HCT116 (cell line): ENCODE results near the gene GCLC. TPM values are rescaled to one million over a fixed set of nuclear protein-coding genes. Genes with fewer than 3 reads are reported as not detected.

Experiments
- ATAC-seq: fragments of 200-7000 bp; cut with Tn5 transposase; 2 replicates; pipeline ENCODE4 v1.9.1; 2020; ENCODE audit warnings: mild to moderate bottlenecking, moderate library complexity
- BruUV-seq: library from RNA; stranded (reverse); fragments of 400-500 nt; replicated peaks from 2 replicates; lab custom pipeline; 2021; lab: Mats Ljungman, UMichigan
- CTCF ChIA-PET: fragments of 300-600 bp; sonication (Branson Sonifier 250); formaldehyde crosslinking; loops from one replicate; lab custom pipeline; 2021; ENCODE audit warnings: antibody characterized with exemption; lab: Charles Lee
- POLR2A ChIA-PET: fragments of 300-600, 350-600 bp; sonication (Branson Sonifier 250); formaldehyde crosslinking; loops from one replicate; lab custom pipeline; 2021; ENCODE audit warnings: antibody characterized with exemption; lab: Charles Lee
- RAD21 ChIA-PET, 2 experiments: fragments of 300-600 bp; sonication (Branson Sonifier 250); formaldehyde crosslinking; loops; one replicate each; lab custom pipeline; 2023; ENCODE audit warnings: low total read pairs in 2 of 2; ENCODE audit not compliant: uncharacterized antibody in 2 of 2, unreplicated experiment in 2 of 2, low non-redundant PET in 1 of 2; lab: Charles Lee
- DNase-seq: peaks from one replicate; pipeline ENCODE4 v3.0.0-alpha.2; 2010; ENCODE audit warnings: low read depth, low spot score
- H2AFZ ChIP-seq: fragments of 200-600 bp; shearing (Covaris generic), sonication (generic); 2 replicates; pipeline ENCODE4 v1.6.1; 2017; ENCODE audit warnings: low read depth, mixed run types, mixed read lengths, antibody characterized with exemption, low read length; ENCODE audit not compliant: poor library complexity, severe bottlenecking
- H3K27ac ChIP-seq: 2 replicates; pipeline ENCODE4 v1.5.1; 2012; ENCODE audit warnings: low read depth, low read length
- H3K27me3 ChIP-seq: fragments of 200-600 bp; sonication (generic); 2 replicates; pipeline ENCODE4 v1.6.1; 2016; ENCODE audit warnings: mixed run types, low read length, mixed read lengths; ENCODE audit not compliant: insufficient read depth
- H3K36me3 ChIP-seq, 2 experiments: fragments of 200-500 bp in 1 of 2; fragments of 200-600 bp in 1 of 2; sonication (Bioruptor generic) in 1 of 2; sonication (generic) in 1 of 2; 2 replicates each; pipeline versions ENCODE4 v1.5.1 to v1.6.1; 2014 to 2016; ENCODE audit warnings: low read length in 2 of 2, inconsistent platforms in 1 of 2, mixed read lengths in 1 of 2, mixed run types in 1 of 2; ENCODE audit not compliant: insufficient read depth in 2 of 2, control insufficient read depth in 1 of 2
- H3K4me1 ChIP-seq, 2 experiments: fragments of 200-600 bp in 1 of 2; sonication (generic) in 1 of 2; 2 replicates each; pipeline versions ENCODE4 v1.5.1 to v1.6.1; 2012 to 2017; ENCODE audit warnings: low read length in 2 of 2, inconsistent platforms in 1 of 2, mild to moderate bottlenecking in 1 of 2, mixed read lengths in 1 of 2, mixed run types in 1 of 2, moderate library complexity in 1 of 2; ENCODE audit not compliant: insufficient read depth in 2 of 2, control insufficient read depth in 1 of 2
- H3K4me2 ChIP-seq: fragments of 200-600 bp; sonication (generic); 2 replicates; pipeline ENCODE4 v1.6.1; 2017; ENCODE audit warnings: mixed run types, low read length, mixed read lengths
- H3K4me3 ChIP-seq, 2 experiments: fragments of 200-600 bp in 1 of 2; sonication (generic) in 1 of 2; replicated peaks in 1 of 2; 2 replicates each; pipeline ENCODE4 v1.5.1; 2011 to 2016; ENCODE audit warnings: low read length in 2 of 2, control low read depth in 1 of 2, low read depth in 1 of 2, mild to moderate bottlenecking in 1 of 2, mixed read lengths in 1 of 2, mixed run types in 1 of 2
- H3K79me2 ChIP-seq: fragments of 200-600 bp; sonication (generic); 2 replicates; pipeline ENCODE4 v1.6.1; 2017; ENCODE audit warnings: mild to moderate bottlenecking, mixed run types, low read length, moderate library complexity, mixed read lengths; ENCODE audit not compliant: insufficient read depth
- H3K9ac ChIP-seq: fragments of 200-600 bp; sonication (generic); 2 replicates; pipeline ENCODE4 v1.6.1; 2016; ENCODE audit warnings: low read length, mixed read lengths
- H3K9me2 ChIP-seq: fragments of 200-600 bp; sonication (generic), shearing (Covaris generic); 2 replicates; pipeline ENCODE4 v1.6.1; 2017; ENCODE audit warnings: mixed run types, mild to moderate bottlenecking, moderate library complexity; ENCODE audit not compliant: insufficient read depth
- H3K9me3 ChIP-seq, 2 experiments: fragments of 200-500 bp in 1 of 2; fragments of 200-600 bp in 1 of 2; sonication (Bioruptor generic) in 1 of 2; sonication (generic) in 1 of 2; 2 replicates each; pipeline ENCODE4 v1.6.1; 2014 to 2017; ENCODE audit warnings: low read length in 2 of 2, mixed read lengths in 2 of 2, inconsistent platforms in 1 of 2, low read depth in 1 of 2, mild to moderate bottlenecking in 1 of 2, mixed run types in 1 of 2, moderate library complexity in 1 of 2; ENCODE audit not compliant: control insufficient read depth in 1 of 2, insufficient read depth in 1 of 2
- H4K20me1 ChIP-seq: fragments of 200-600 bp; sonication (generic), shearing (Covaris generic); 2 replicates; pipeline ENCODE4 v1.6.1; 2017; ENCODE audit warnings: mixed run types, mild to moderate bottlenecking, moderate library complexity; ENCODE audit not compliant: insufficient read depth
- ATF3 ChIP-seq: IDR thresholded peaks from 2 replicates; pipeline ENCODE4 v1.6.1; 2012
- CBX3 ChIP-seq: IDR thresholded peaks from 2 replicates; pipeline ENCODE4 v1.6.1; 2012; ENCODE audit warnings: low read depth
- CEBPB ChIP-seq: IDR thresholded peaks from 2 replicates; pipeline ENCODE4 v1.6.1; 2012; ENCODE audit warnings: low read depth
- CTCF ChIP-seq, 3 experiments: fragments of 200-600 bp in 1 of 3; sonication (generic) in 1 of 3; IDR thresholded peaks in 2 of 3; conservative IDR thresholded peaks in 1 of 3; 2 replicates each; pipeline ENCODE4 v1.5.1; 2012 to 2017; ENCODE audit warnings: low read depth in 2 of 3, low read length in 2 of 3, antibody characterized with exemption in 1 of 3, borderline replicate concordance in 1 of 3, control low read depth in 1 of 3, mild to moderate bottlenecking in 1 of 3, mixed read lengths in 1 of 3, mixed run types in 1 of 3, moderate library complexity in 1 of 3; ENCODE audit not compliant: insufficient read depth in 1 of 3
- EGR1 ChIP-seq: IDR thresholded peaks from 2 replicates; pipeline ENCODE4 v1.6.1; 2012; ENCODE audit warnings: low read depth
- ELF1 ChIP-seq: IDR thresholded peaks from 2 replicates; pipeline ENCODE4 v1.6.1; 2012; ENCODE audit warnings: low read depth, borderline replicate concordance
- EZH2 ChIP-seq: fragments of 200-600 bp; sonication (generic); IDR thresholded peaks from 2 replicates; pipeline ENCODE4 v1.6.1; 2017; ENCODE audit warnings: antibody characterized with exemption, mixed run types
- JUND ChIP-seq: IDR thresholded peaks from 2 replicates; pipeline ENCODE4 v1.6.1; 2012
- MAX ChIP-seq: IDR thresholded peaks from 2 replicates; pipeline ENCODE4 v1.6.1; 2012
- POLR2A ChIP-seq: IDR thresholded peaks from 2 replicates; pipeline ENCODE4 v1.7.0; 2011; ENCODE audit warnings: borderline replicate concordance; ENCODE audit not compliant: insufficient read depth, insufficient read length; ENCODE audit errors: extremely low read depth
- POLR2AphosphoS5 ChIP-seq: IDR thresholded peaks from 2 replicates; pipeline ENCODE4 v1.6.1; 2011; ENCODE audit warnings: mild to moderate bottlenecking, low read depth, low read length, moderate library complexity
- RAD21 ChIP-seq: IDR thresholded peaks from 2 replicates; pipeline ENCODE4 v1.6.1; 2012; ENCODE audit warnings: low read depth, mild to moderate bottlenecking
- REST ChIP-seq: IDR thresholded peaks from 2 replicates; pipeline ENCODE4 v1.6.1; 2012; ENCODE audit warnings: low read depth
- SIN3A ChIP-seq: IDR thresholded peaks from 2 replicates; pipeline ENCODE4 v1.6.1; 2012; ENCODE audit warnings: low read depth
- SRF ChIP-seq: IDR thresholded peaks from 2 replicates; pipeline ENCODE4 v1.6.1; 2012; ENCODE audit warnings: low read depth
- TCF7L2 ChIP-seq: IDR thresholded peaks from 2 replicates; pipeline ENCODE4 v1.7.0; 2011; ENCODE audit warnings: borderline replicate concordance, inconsistent platforms; ENCODE audit not compliant: insufficient read depth, insufficient read length; ENCODE audit errors: extremely low read depth
- YY1 ChIP-seq: IDR thresholded peaks from 2 replicates; pipeline ENCODE4 v1.6.1; 2011; ENCODE audit warnings: low read length, low read depth, moderate library complexity, mild to moderate bottlenecking; ENCODE audit not compliant: insufficient replicate concordance; ENCODE audit errors: extremely low read depth
- ZFX ChIP-seq: fragments of 450-650 bp; IDR thresholded peaks from 2 replicates; pipeline ENCODE4 v1.6.1; 2017
- ZNF274 ChIP-seq: fragments of 200-500 bp; sonication (Bioruptor generic); IDR thresholded peaks from 2 replicates; pipeline ENCODE4 v1.6.1; 2014; ENCODE audit warnings: mild to moderate bottlenecking, low read depth, low read length, inconsistent platforms
- intact Hi-C: fragments of 100-400 bp; cut with micrococcal nuclease; formaldehyde crosslinking; loops from 2 replicates; pipeline ENCODE4 v1.10.0; 2022
- total RNA-seq: library from RNA; stranded (reverse); gene quantifications from one replicate; pipeline ENCODE4 v1.2.1, GENCODE V29; 2021; ENCODE audit not compliant: unreplicated experiment

The GCLC gene
- total RNA-seq, 1 experiment from 2014 or later: 72.0 TPM

- BruUV-seq: no TSS peak
- Histone ChIP-seq H4K20me1 (peaks cover 15% of the 10 kb centered on the region; the same call in 1 of the 2 replicates), H2AFZ (no peak overlapping the region), H3K27ac (no peak overlapping the region), H3K27me3 (no peaks in the 10 kb centered on the region), H3K9me3 (no peaks in the 10 kb centered on the region), H3K9me2 (no peaks in the 10 kb centered on the region), H3K9ac (no peak overlapping the region), H3K36me3 (no peaks in the 10 kb centered on the region), H3K79me2 (peaks cover 98% of the 10 kb centered on the region), H3K4me3 (no peak overlapping the region), H3K4me2 (no peak overlapping the region), H3K4me1 (peaks cover 0 to 11% of the 10 kb centered on the region in 2 experiments; a peak in 1 of 4 replicates)
- CTCF ChIA-PET: no interaction called here
- RAD21 ChIA-PET: no interaction called here
- no peak for DNase-seq
- POLR2A ChIA-PET: no interaction called here
- no peak for TF ChIP-seq ATF3
- no peak for TF ChIP-seq EGR1
- TF ChIP-seq JUND: no peak
- TF ChIP-seq CEBPB: no peak
- no peak for TF ChIP-seq POLR2A
- TF ChIP-seq ZNF274: no peak
- TF ChIP-seq ZFX: no peak
- no peak for TF ChIP-seq MAX
- TF ChIP-seq YY1: no peak
- no peak for TF ChIP-seq TCF7L2
- TF ChIP-seq EZH2: no peak
- no peak for TF ChIP-seq CTCF (IDR thresholded peaks at IDR 0.05 in 2 of 3, conservative IDR thresholded peaks at IDR 0.05 in 1 of 3; ENCODE audit: borderline replicate concordance in 1 of 3, insufficient read depth in 1 of 3, low read depth in 2 of 3, low read length in 2 of 3)
- no peak for TF ChIP-seq RAD21
- no peak for TF ChIP-seq ELF1
- TF ChIP-seq CBX3: no peak
- no peak for TF ChIP-seq REST
- TF ChIP-seq SRF: no peak
- no peak for TF ChIP-seq POLR2AphosphoS5
- no peak for TF ChIP-seq SIN3A
- intact Hi-C loops: no loop called here
- ATAC-seq: no peak
Measured at GRCh38 chr6:53529324-53530036, 15.4 kb downstream of the GCLC start.
